Endothelial cell of umbilical vein (primary cell): ENCODE measurements around the gene GABRA4. TPM values are rescaled to one million over a fixed set of nuclear protein-coding genes. Genes with fewer than 3 reads are reported as not detected.

Source experiments
- BruUV-seq: library from RNA; stranded (reverse); fragments of 400-500 nt; replicated peaks from 2 replicates; lab custom pipeline; 2021; lab: Mats Ljungman, UMichigan
- CTCF ChIA-PET: fragments of 300-600, 350-600 bp; sonication (Branson Sonifier 250); formaldehyde crosslinking; loops from one replicate; lab custom pipeline; 2021; ENCODE audit warnings: antibody characterized with exemption, inconsistent platforms; lab: Charles Lee
- POLR2A ChIA-PET: fragments of 300-600, 350-600 bp; sonication (Branson Sonifier 250); formaldehyde crosslinking; loops from one replicate; lab custom pipeline; 2021; ENCODE audit warnings: antibody characterized with exemption, inconsistent platforms; lab: Charles Lee
- DNase-seq: peaks from one replicate; pipeline ENCODE4 v3.0.0-alpha.2; 2011; ENCODE audit warnings: low read depth, low spot score
- FAIRE-seq: peaks from 2 replicates; lab custom pipeline; 2011; peaks lifted over from hg19 to GRCh38; lab: Jason Lieb, UNC
- H2AFZ ChIP-seq: 2 replicates; pipeline ENCODE4 v1.6.0; 2012; ENCODE audit warnings: low read depth, low read length, control low read depth, inconsistent platforms
- H3K27ac ChIP-seq: 2 replicates; pipeline ENCODE4 v1.5.1; 2011; ENCODE audit warnings: low read depth, mild to moderate bottlenecking, control low read depth, low read length, moderate library complexity; ENCODE audit not compliant: insufficient read depth
- H3K27me3 ChIP-seq, 2 experiments: 2 replicates each; pipeline versions ENCODE4 v1.6.0 to v1.6.1; 2011; ENCODE audit warnings: low read length in 2 of 2, mixed read lengths in 1 of 2; ENCODE audit not compliant: control insufficient read depth in 2 of 2, insufficient read depth in 2 of 2
- H3K36me3 ChIP-seq, 2 experiments: 2 replicates in 1 of 2; 3 replicates in 1 of 2; pipeline ENCODE4 v1.5.1; 2011; ENCODE audit warnings: low read length in 2 of 2, mild to moderate bottlenecking in 1 of 2, moderate library complexity in 1 of 2; ENCODE audit not compliant: control insufficient read depth in 2 of 2, insufficient read depth in 2 of 2; ENCODE audit errors: extremely low read depth in 1 of 2
- H3K4me1 ChIP-seq: 3 replicates; pipeline ENCODE4 v1.5.1; 2011; ENCODE audit warnings: mild to moderate bottlenecking, low read length; ENCODE audit not compliant: control insufficient read depth, insufficient read depth; ENCODE audit errors: extremely low read depth
- H3K4me2 ChIP-seq: 2 replicates; pipeline ENCODE4 v1.6.1; 2011; ENCODE audit warnings: low read length, control low read depth, mixed read lengths; ENCODE audit not compliant: insufficient read depth
- H3K4me3 ChIP-seq, 3 experiments: fragments of 200-600 bp in 1 of 3; sonication (generic), shearing (Covaris generic) in 1 of 3; replicated peaks in 1 of 3; 2 replicates each; pipeline ENCODE4 v1.5.1; 2011 to 2016; ENCODE audit warnings: control low read depth in 3 of 3, low read length in 3 of 3, mild to moderate bottlenecking in 2 of 3, inconsistent platforms in 1 of 3, low read depth in 1 of 3, moderate library complexity in 1 of 3; ENCODE audit not compliant: insufficient read depth in 1 of 3
- H3K79me2 ChIP-seq: 2 replicates; pipeline ENCODE4 v1.6.0; 2012; ENCODE audit warnings: low read length, inconsistent platforms; ENCODE audit not compliant: control insufficient read depth, insufficient read depth
- H3K9ac ChIP-seq: replicated peaks from 2 replicates; pipeline ENCODE3; 2011; ENCODE audit warnings: low read length, control low read depth; ENCODE audit not compliant: insufficient read depth; ENCODE audit errors: extremely low read depth
- H3K9me1 ChIP-seq: replicated peaks from 3 replicates; pipeline ENCODE4 v1.6.0; 2011; ENCODE audit warnings: mild to moderate bottlenecking, low read length; ENCODE audit not compliant: control insufficient read depth, insufficient read depth; ENCODE audit errors: extremely low read depth
- H3K9me3 ChIP-seq: replicated peaks from 2 replicates; pipeline ENCODE4 v1.5.1; 2012; ENCODE audit warnings: low read length, inconsistent platforms; ENCODE audit not compliant: control insufficient read depth, insufficient read depth
- H4K20me1 ChIP-seq: replicated peaks from 2 replicates; pipeline ENCODE3; 2011; ENCODE audit warnings: mild to moderate bottlenecking, low read length; ENCODE audit not compliant: control insufficient read depth, insufficient read depth; ENCODE audit errors: extremely low read depth
- CTCF ChIP-seq, 2 donors: IDR thresholded peaks; 1 replicate in 1 of 2; 2 replicates in 1 of 2; pipeline ENCODE4 v1.5.1; 2011; ENCODE audit warnings: low read length in 2 of 2, mild to moderate bottlenecking in 2 of 2, moderate library complexity in 2 of 2, control low read depth in 1 of 2, inconsistent platforms in 1 of 2, low read depth in 1 of 2; ENCODE audit not compliant: insufficient read depth in 1 of 2; ENCODE audit errors: extremely low read depth in 1 of 2
- EZH2 ChIP-seq: IDR thresholded peaks from 2 replicates; pipeline ENCODE4 v1.6.1; 2012; ENCODE audit warnings: borderline replicate concordance, low read depth, mild to moderate bottlenecking, moderate library complexity, low read length, inconsistent platforms; ENCODE audit not compliant: severe bottlenecking
- FOS ChIP-seq: IDR thresholded peaks from 2 replicates; pipeline ENCODE4 v1.6.1; 2011; ENCODE audit warnings: mild to moderate bottlenecking, low read length, moderate library complexity, borderline replicate concordance; ENCODE audit not compliant: insufficient read depth
- GATA2 ChIP-seq: IDR thresholded peaks from 2 replicates; pipeline ENCODE4 v1.7.0; 2011; ENCODE audit warnings: low read depth, mild to moderate bottlenecking, moderate library complexity, mixed read lengths, low read length; ENCODE audit not compliant: insufficient read length, insufficient read depth
- JUN ChIP-seq: IDR thresholded peaks from 2 replicates; pipeline ENCODE4 v1.6.1; 2011; ENCODE audit warnings: borderline replicate concordance, low read depth; ENCODE audit not compliant: insufficient read length, insufficient read depth
- MYC ChIP-seq: IDR thresholded peaks from one replicate; pipeline ENCODE4 v1.6.1; 2011; ENCODE audit warnings: mild to moderate bottlenecking, low read depth, low read length
- POLR2A ChIP-seq: IDR thresholded peaks from 2 replicates; pipeline ENCODE4 v1.6.1; 2012; ENCODE audit warnings: low read depth, mild to moderate bottlenecking, control low read depth, low read length
- POLR2AphosphoS5 ChIP-seq: IDR thresholded peaks from 2 replicates; pipeline ENCODE4 v1.6.1; 2012; ENCODE audit warnings: low read depth, mild to moderate bottlenecking, control low read depth, low read length, moderate library complexity; ENCODE audit not compliant: insufficient read depth
- dilution Hi-C: fragments of 300-500 bp; cut with MboI; formaldehyde crosslinking; loops from one replicate; pipeline ENCODE4 v1.15.0; 2019; ENCODE audit warnings: low sequenced_read_pairs; ENCODE audit not compliant: extremely low pct_ligation_motif_present
- intact Hi-C: fragments of 100-400 bp; cut with micrococcal nuclease; formaldehyde crosslinking; loops from one replicate; pipeline ENCODE4 v1.10.0; 2022
- polyA plus RNA-seq, 4 experiments: library from polyadenylated mRNA; depleted of rRNA in 3 of 4; stranded (reverse) in 3 of 4; unstranded in 1 of 4; fragments of >200 nt; gene quantifications; 2 replicates each; pipeline versions ENCODE4 v1.2.1 to v1.2.3, GENCODE V29; 2011 to 2012; ENCODE audit warnings: missing spikeins in 1 of 4
- total RNA-seq: library from RNA; stranded (reverse); gene quantifications from 2 replicates; pipeline ENCODE4 v1.2.3, GENCODE V29; 2021
- TF ChIP-seq, protein P1 (sequence below): IDR thresholded peaks from 2 replicates; pipeline ENCODE4 v1.6.1; 2011; ENCODE audit not compliant: insufficient read depth, insufficient read length

The GABRA4 gene
- total and polyA plus RNA-seq, 2 donors (not counting 3 experiments of a cell fraction or from before 2014, with no cell fraction given): not detected

GRCh38 chr4:46986922-46987638, 6.3 kb downstream of the GABRA4 start:
- TF ChIP-seq POLR2AphosphoS5: no peak
- no peak for TF ChIP-seq FOS
- no peak for TF ChIP-seq CTCF (IDR thresholded peaks at IDR 0.05; ENCODE audit: extremely low read depth in 1 of 2, insufficient read depth in 1 of 2, low read depth in 1 of 2, low read length in 2 of 2)
- no peak for TF ChIP-seq MYC
- no peak for TF ChIP-seq POLR2A
- TF ChIP-seq JUN: no peak
- TF ChIP-seq, protein P1, sequence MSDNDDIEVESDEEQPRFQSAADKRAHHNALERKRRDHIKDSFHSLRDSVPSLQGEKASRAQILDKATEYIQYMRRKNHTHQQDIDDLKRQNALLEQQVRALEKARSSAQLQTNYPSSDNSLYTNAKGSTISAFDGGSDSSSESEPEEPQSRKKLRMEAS: no peak
- no peak for TF ChIP-seq GATA2
- no peak for TF ChIP-seq EZH2
- Histone ChIP-seq H3K27me3 (peaks cover 5 to 8% of the 10 kb centered on the region in 2 experiments), H3K9me1 (no peaks in the 10 kb centered on the region), H3K27ac (no peak overlapping the region), H2AFZ (no peak overlapping the region), H3K79me2 (no peaks in the 10 kb centered on the region), H4K20me1 (no peaks in the 10 kb centered on the region), H3K36me3 (no peaks in the 10 kb centered on the region), H3K9ac (no peak overlapping the region), H3K4me2 (no peak overlapping the region), H3K9me3 (no peaks in the 10 kb centered on the region), H3K4me1 (no peaks in the 10 kb centered on the region), H3K4me3 (no peak overlapping the region)
- no peak for FAIRE-seq
- dilution Hi-C loops (no loop called here), intact Hi-C loops (no loop called here)
- DNase-seq: no peak
- ChIA-PET CTCF (interaction anchor here (1.6 kb wide), 1 partner anchor 16 kb away, joined by 5 read pairs; no protein-coding TSS in a partner anchor), POLR2A (interaction anchor here (0.7 kb wide), 1 partner anchor 13 kb away, joined by 3 read pairs; no protein-coding TSS in a partner anchor)
- BruUV-seq: no TSS peak
